NCI-H1048 (cell line): ENCODE results near the gene TP73.

Experiments
- DNase-seq: peaks from one replicate; lab custom pipeline; 2025; lab: John Stamatoyannopoulos, UW

TP73 gene

GRCh38 chr1:3783651-3784474 is 131.5 kb downstream of the TP73 start:
- DNase-seq, result no peak

- no peak for DNase-seq
Observed at GRCh38 chr1:3785045-3785444, 132.7 kb downstream of the TP73 start.

- no peak for DNase-seq
Observed at GRCh38 chr1:3785456-3786157, 133.3 kb downstream of the TP73 start.
